ENCODE data around the gene C3orf33. TPM values are rescaled to one million over a fixed set of nuclear protein-coding genes. Genes with fewer than 3 reads are reported as not detected.

The C3orf33 gene
- polyA plus RNA-seq, 1 experiment, result 2.9 TPM

DNA sequence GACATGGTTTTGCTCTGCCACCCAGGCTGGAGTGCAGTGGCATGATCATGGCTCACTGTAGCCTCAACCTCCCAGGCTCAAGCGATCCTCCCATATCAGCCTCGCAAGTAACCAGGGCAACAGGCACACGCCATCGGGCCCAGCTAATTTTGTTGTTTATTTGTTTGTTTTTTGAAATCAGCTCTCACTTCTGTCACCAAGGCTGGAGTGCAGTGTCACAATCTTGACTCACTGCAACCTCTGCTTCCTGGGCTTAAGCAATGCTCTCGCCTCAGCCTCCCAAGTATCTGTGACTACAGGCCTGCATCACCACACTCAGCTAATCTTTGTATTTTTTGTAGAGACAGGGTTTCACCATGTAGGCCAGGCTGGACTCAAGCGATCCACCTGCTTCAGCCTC lies 35.0 kb downstream of the C3orf33 start:
- no peak for DNase-seq (ENCODE audit: low read depth, low spot score)
- TF ChIP-seq, protein P1, sequence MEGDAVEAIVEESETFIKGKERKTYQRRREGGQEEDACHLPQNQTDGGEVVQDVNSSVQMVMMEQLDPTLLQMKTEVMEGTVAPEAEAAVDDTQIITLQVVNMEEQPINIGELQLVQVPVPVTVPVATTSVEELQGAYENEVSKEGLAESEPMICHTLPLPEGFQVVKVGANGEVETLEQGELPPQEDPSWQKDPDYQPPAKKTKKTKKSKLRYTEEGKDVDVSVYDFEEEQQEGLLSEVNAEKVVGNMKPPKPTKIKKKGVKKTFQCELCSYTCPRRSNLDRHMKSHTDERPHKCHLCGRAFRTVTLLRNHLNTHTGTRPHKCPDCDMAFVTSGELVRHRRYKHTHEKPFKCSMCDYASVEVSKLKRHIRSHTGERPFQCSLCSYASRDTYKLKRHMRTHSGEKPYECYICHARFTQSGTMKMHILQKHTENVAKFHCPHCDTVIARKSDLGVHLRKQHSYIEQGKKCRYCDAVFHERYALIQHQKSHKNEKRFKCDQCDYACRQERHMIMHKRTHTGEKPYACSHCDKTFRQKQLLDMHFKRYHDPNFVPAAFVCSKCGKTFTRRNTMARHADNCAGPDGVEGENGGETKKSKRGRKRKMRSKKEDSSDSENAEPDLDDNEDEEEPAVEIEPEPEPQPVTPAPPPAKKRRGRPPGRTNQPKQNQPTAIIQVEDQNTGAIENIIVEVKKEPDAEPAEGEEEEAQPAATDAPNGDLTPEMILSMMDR (IDR thresholded peaks at IDR 0.05; ENCODE audit: low read depth, low read length), result no peak
- peaks cover 3% of the 10 kb centered on the region; the same call in 1 of the 2 replicates for H3K9me3 ChIP-seq (ENCODE audit: control insufficient read depth, insufficient read depth, low read length)
- no peak overlapping the region for H3K4me3 ChIP-seq (ENCODE audit: low read depth, low read length)
- CTCF ChIA-PET, result no interaction called here
- H3K27ac ChIP-seq (ENCODE audit: low read depth, low read length), result no peak overlapping the region
- POLR2A ChIA-PET, result no interaction called here
- no peaks in the 10 kb centered on the region for H3K27me3 ChIP-seq (ENCODE audit: control insufficient read depth, insufficient read depth, low read length)

DNA sequence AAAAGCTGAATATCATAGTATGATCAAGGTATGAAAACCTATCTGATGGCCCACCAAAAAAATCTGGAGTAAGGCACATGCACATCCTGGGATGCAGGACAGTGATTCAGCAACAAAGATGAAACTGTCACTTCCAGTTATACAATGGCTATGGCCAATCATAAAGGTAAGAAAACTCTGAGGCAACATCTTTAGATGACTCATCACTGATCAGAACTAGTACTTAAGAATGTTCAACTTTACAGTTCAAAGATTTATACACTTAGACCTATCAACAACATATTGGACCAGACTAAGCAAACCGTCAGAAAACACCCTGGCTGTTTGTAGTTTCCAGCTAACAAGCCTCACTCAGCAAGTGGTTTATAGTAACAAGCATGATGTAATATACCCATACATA lies 39.9 kb downstream of the C3orf33 start:
- Histone ChIP-seq H3K9me3 (ENCODE audit: control insufficient read depth, insufficient read depth, low read length) (peaks cover 3% of the 10 kb centered on the region; the same call in 1 of the 2 replicates), H3K4me3 (ENCODE audit: low read depth, low read length) (no peak overlapping the region), H3K27me3 (ENCODE audit: control insufficient read depth, insufficient read depth, low read length) (no peaks in the 10 kb centered on the region), H3K27ac (ENCODE audit: low read depth, low read length) (no peak overlapping the region)
- POLR2A ChIA-PET, result no interaction called here
- peak; percentile 51 for DNase-seq (ENCODE audit: low read depth, low spot score)
- CTCF ChIA-PET, result interaction anchor here (0.7 to 1.8 kb wide), 3 partner anchors 40 to 64 kb away, joined by 3 to 9 read pairs (median 3); partner anchors contain the start of gene C3orf33
- TF ChIP-seq, protein P1 (IDR thresholded peaks at IDR 0.05; ENCODE audit: low read depth, low read length), result no peak

DNA sequence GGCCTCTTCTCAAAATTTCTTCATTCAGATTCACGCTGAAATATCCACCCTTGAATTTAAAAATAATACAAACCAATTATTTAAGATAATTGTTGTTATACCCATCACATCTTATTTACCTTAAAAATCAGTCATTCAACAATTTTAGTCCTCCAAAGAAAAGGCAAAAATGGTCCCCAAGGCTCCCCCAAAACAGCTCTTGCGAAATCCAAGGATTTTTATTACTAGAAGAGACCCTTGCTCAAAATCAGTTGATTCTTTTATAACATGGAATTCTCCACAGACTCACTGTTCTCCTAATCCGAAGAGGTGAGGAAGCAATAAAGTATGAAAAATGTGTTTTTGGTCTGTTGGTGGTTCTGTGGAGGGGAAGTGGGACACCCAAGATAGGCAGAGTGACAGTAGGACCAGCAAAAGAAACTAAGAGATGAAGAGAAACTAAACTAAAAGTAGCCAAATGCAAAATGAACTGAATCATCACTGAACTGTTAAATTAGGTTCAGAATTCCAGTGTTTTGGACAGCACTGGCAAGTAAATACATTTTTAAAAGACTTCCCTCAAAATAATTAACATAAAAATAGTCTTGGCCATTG lies 42.1 kb downstream of the C3orf33 start:
- Histone ChIP-seq H3K27ac (ENCODE audit: low read depth, low read length) (no peak overlapping the region), H3K4me3 (ENCODE audit: low read depth, low read length) (no peak overlapping the region), H3K9me3 (ENCODE audit: control insufficient read depth, insufficient read depth, low read length) (no peaks in the 10 kb centered on the region), H3K27me3 (ENCODE audit: control insufficient read depth, insufficient read depth, low read length) (no peaks in the 10 kb centered on the region)
- no peak for DNase-seq (ENCODE audit: low read depth, low spot score)
- TF ChIP-seq, protein P1 (IDR thresholded peaks at IDR 0.05; ENCODE audit: low read depth, low read length), result no peak
- ChIA-PET CTCF (interaction anchor here (0.7 kb wide), 1 partner anchor 10 kb away, joined by 3 read pairs; no protein-coding TSS in a partner anchor), POLR2A (no interaction called here)

DNA sequence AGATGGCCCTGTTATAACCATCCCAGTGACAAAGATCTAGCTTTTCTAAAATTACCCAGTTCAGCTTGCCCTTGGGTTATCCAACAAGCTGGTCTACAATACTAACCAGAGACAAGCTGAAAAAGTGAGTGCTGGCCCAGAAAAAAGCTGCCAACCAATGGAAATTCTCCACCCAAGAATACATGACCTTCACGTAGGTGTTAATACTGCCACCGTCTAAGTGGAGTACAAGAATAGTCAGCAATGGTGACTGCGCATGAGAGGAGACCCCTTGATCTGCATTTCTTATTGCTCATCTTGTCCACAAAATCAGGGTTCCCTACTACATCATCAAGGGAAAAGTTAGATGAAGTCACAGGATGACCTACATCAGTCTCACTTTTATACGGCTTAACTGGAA lies 45.4 kb downstream of the C3orf33 start:
- ChIA-PET POLR2A (no interaction called here), CTCF (interaction anchor here (1.1 kb wide), 1 partner anchor 378 kb away, joined by 4 read pairs; no protein-coding TSS in a partner anchor)
- Histone ChIP-seq H3K27ac (ENCODE audit: low read depth, low read length) (no peak overlapping the region), H3K27me3 (ENCODE audit: control insufficient read depth, insufficient read depth, low read length) (no peaks in the 10 kb centered on the region), H3K4me3 (ENCODE audit: low read depth, low read length) (no peak overlapping the region), H3K9me3 (ENCODE audit: control insufficient read depth, insufficient read depth, low read length) (no peaks in the 10 kb centered on the region)
- no peak for DNase-seq (ENCODE audit: low read depth, low spot score)
- TF ChIP-seq, protein P1 (IDR thresholded peaks at IDR 0.05; ENCODE audit: low read depth, low read length), result no peak

DNA sequence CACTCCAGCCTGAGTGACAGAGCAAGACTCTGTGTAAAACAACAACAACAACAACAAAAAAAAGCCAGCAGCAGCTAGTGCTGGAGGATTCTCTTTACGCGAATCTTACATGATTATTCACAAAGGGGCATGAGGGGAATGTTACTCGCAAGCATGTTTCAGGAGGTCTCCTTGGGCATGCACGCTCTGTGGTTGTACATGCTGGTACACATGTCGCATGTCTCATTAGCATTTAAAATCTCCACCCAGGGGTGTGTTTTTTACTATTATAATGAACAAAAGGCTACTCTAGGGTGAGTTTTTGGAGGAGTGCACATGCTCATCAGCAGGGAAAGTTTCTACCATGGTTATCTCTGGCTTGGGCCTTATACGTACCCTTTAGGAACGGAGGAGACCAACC lies 48.5 kb downstream of the C3orf33 start:
- Histone ChIP-seq H3K4me3 (ENCODE audit: low read depth, low read length) (no peak overlapping the region), H3K27ac (ENCODE audit: low read depth, low read length) (no peak overlapping the region), H3K27me3 (ENCODE audit: control insufficient read depth, insufficient read depth, low read length) (no peaks in the 10 kb centered on the region), H3K9me3 (ENCODE audit: control insufficient read depth, insufficient read depth, low read length) (no peaks in the 10 kb centered on the region)
- ChIA-PET CTCF (interaction anchor here (1.1 kb wide), 1 partner anchor 49 kb away, joined by 3 read pairs; no protein-coding TSS in a partner anchor), POLR2A (interaction anchor here (0.6 kb wide), 1 partner anchor 34 kb away, joined by 4 read pairs; no protein-coding TSS in a partner anchor)
- DNase-seq (ENCODE audit: low read depth, low spot score), result no peak
- TF ChIP-seq, protein P1 (IDR thresholded peaks at IDR 0.05; ENCODE audit: low read depth, low read length), result no peak

All from AG04450 (cell line).